ENCODE data around the gene BNIP2.

BNIP2 gene

GRCh38 chr15:59632714-59633113 lies 56.4 kb downstream of the BNIP2 start:
- Histone ChIP-seq H3K4me1 (ENCODE audit: insufficient read depth, low read length, poor library complexity, severe bottlenecking) (no peaks in the 10 kb centered on the region), H3K4me2 (ENCODE audit: low read depth, low read length, poor library complexity, severe bottlenecking) (no peak overlapping the region), H3K27me3 (ENCODE audit: insufficient read depth, low read length, poor library complexity, severe bottlenecking) (no peaks in the 10 kb centered on the region), H3K4me3 (ENCODE audit: low read length, poor library complexity, severe bottlenecking) (no peak overlapping the region), H3K9me3 (ENCODE audit: insufficient read depth, low read depth, low read length) (no peaks in the 10 kb centered on the region), H3F3A (ENCODE audit: low read depth) (no peaks in the 10 kb centered on the region), H4K20me1 (ENCODE audit: insufficient read depth, low read length, poor library complexity, severe bottlenecking) (no peaks in the 10 kb centered on the region), H3K79me2 (ENCODE audit: insufficient read depth, low read length) (no peaks in the 10 kb centered on the region), H3K9ac (ENCODE audit: low read depth, low read length, poor library complexity, severe bottlenecking) (no peak overlapping the region), H3K9me2 (replicated peaks; ENCODE audit: low read depth, low read length) (no peaks in the 10 kb centered on the region), H3K36me3 (ENCODE audit: insufficient read depth, low read length) (peaks cover 3% of the 10 kb centered on the region; the same call in 1 of the 2 replicates), H2AFZ (ENCODE audit: low read length) (no peak overlapping the region)
- TF ChIP-seq EZH2phosphoT487 (IDR thresholded peaks at IDR 0.05; ENCODE audit: borderline replicate concordance) (no peak), CTCF (conservative IDR thresholded peaks at IDR 0.05; ENCODE audit: low read length) (peak; percentile 42)

- no peaks in the 10 kb centered on the region for H3K9me2 ChIP-seq (replicated peaks; ENCODE audit: low read depth, low read length)
- H3K9me3 ChIP-seq (ENCODE audit: insufficient read depth, low read depth, low read length) = no peaks in the 10 kb centered on the region
- peaks cover 35% of the 10 kb centered on the region for H3K27me3 ChIP-seq (ENCODE audit: insufficient read depth, low read length, poor library complexity, severe bottlenecking)
- TF ChIP-seq EZH2phosphoT487 (IDR thresholded peaks at IDR 0.05; ENCODE audit: borderline replicate concordance) (no peak), CTCF (conservative IDR thresholded peaks at IDR 0.05; ENCODE audit: low read length) (peak; percentile 66)
- H3K36me3 ChIP-seq (ENCODE audit: insufficient read depth, low read length) = no peaks in the 10 kb centered on the region
- H3F3A ChIP-seq (ENCODE audit: low read depth) = no peaks in the 10 kb centered on the region
- H3K9ac ChIP-seq (ENCODE audit: low read depth, low read length, poor library complexity, severe bottlenecking) = no peak overlapping the region
- H3K79me2 ChIP-seq (ENCODE audit: insufficient read depth, low read length) = no peaks in the 10 kb centered on the region
- no peak overlapping the region for H2AFZ ChIP-seq (ENCODE audit: low read length)
- H3K4me3 ChIP-seq (ENCODE audit: low read length, poor library complexity, severe bottlenecking) = no peak overlapping the region
- H3K4me1 ChIP-seq (ENCODE audit: insufficient read depth, low read length, poor library complexity, severe bottlenecking) = no peaks in the 10 kb centered on the region
- H4K20me1 ChIP-seq (ENCODE audit: insufficient read depth, low read length, poor library complexity, severe bottlenecking) = no peaks in the 10 kb centered on the region
- no peak overlapping the region for H3K4me2 ChIP-seq (ENCODE audit: low read depth, low read length, poor library complexity, severe bottlenecking)
Measured at GRCh38 chr15:59622289-59622688, 66.8 kb downstream of the BNIP2 start.

- H3F3A ChIP-seq (ENCODE audit: low read depth) = no peaks in the 10 kb centered on the region
- no peak overlapping the region for H2AFZ ChIP-seq (ENCODE audit: low read length)
- H4K20me1 ChIP-seq (ENCODE audit: insufficient read depth, low read length, poor library complexity, severe bottlenecking) = no peaks in the 10 kb centered on the region
- no peaks in the 10 kb centered on the region for H3K9me2 ChIP-seq (replicated peaks; ENCODE audit: low read depth, low read length)
- H3K79me2 ChIP-seq (ENCODE audit: insufficient read depth, low read length) = no peaks in the 10 kb centered on the region
- no peak for TF ChIP-seq CTCF (conservative IDR thresholded peaks at IDR 0.05; ENCODE audit: low read length)
- TF ChIP-seq EZH2phosphoT487 (IDR thresholded peaks at IDR 0.05; ENCODE audit: borderline replicate concordance) = no peak
- H3K4me3 ChIP-seq (ENCODE audit: low read length, poor library complexity, severe bottlenecking) = no peak overlapping the region
- no peak overlapping the region for H3K9ac ChIP-seq (ENCODE audit: low read depth, low read length, poor library complexity, severe bottlenecking)
- peaks cover 48% of the 10 kb centered on the region for H3K27me3 ChIP-seq (ENCODE audit: insufficient read depth, low read length, poor library complexity, severe bottlenecking)
- H3K9me3 ChIP-seq (ENCODE audit: insufficient read depth, low read depth, low read length) = no peaks in the 10 kb centered on the region
- no peak overlapping the region for H3K4me2 ChIP-seq (ENCODE audit: low read depth, low read length, poor library complexity, severe bottlenecking)
- no peaks in the 10 kb centered on the region for H3K36me3 ChIP-seq (ENCODE audit: insufficient read depth, low read length)
- no peaks in the 10 kb centered on the region for H3K4me1 ChIP-seq (ENCODE audit: insufficient read depth, low read length, poor library complexity, severe bottlenecking)
Measured at GRCh38 chr15:59618406-59618805, 70.7 kb downstream of the BNIP2 start.
